ENCODE data around the gene TMEM184B.

Gene TMEM184B

DNA sequence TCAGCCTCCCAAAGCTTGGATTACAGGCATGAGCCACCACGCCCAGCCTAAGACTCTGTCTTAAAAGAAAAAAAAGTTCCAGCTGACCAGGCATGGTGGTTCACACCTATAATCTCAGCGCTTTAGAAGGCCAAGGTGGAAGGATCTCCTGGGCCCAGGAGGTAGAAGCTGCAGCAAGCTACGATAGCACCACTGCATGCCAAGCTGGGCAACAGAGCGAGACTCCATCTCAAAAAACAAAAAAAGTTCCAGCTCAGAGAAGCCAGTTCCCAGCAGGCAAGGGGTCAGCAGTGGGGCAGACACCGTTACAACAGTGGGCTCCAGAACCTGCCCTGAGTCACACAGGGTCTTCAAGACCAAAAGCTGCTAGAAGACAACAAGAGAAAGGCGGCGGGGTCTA lies 3.3 kb downstream of the TMEM184B start:
- no peak overlapping the region for H3K23ac ChIP-seq (ENCODE audit: low read length)
- peaks cover 3% of the 10 kb centered on the region for H3K4me1 ChIP-seq (ENCODE audit: control insufficient read depth, low read depth, low read length)
- H4K5ac ChIP-seq (ENCODE audit: low read length), result no peak overlapping the region
- no peaks in the 10 kb centered on the region for H3K36me3 ChIP-seq (ENCODE audit: control insufficient read depth, insufficient read depth, low read length)
- H3K4me3 ChIP-seq (ENCODE audit: low read length), result no peak overlapping the region
- no peak overlapping the region for H2BK5ac ChIP-seq (ENCODE audit: low read length)
- no CpG with 5 or more reads among the region's 7 CpGs for WGBS (ENCODE audit: extremely low coverage, insufficient coverage, low lambda C conversion rate)
- H4K8ac ChIP-seq (ENCODE audit: low read depth, low read length), result no peak overlapping the region
- H3K9ac ChIP-seq (ENCODE audit: low read length), result no peak overlapping the region
- H3K4ac ChIP-seq (ENCODE audit: low read depth, low read length), result no peak overlapping the region
- no peak overlapping the region for H3K56ac ChIP-seq (ENCODE audit: low read length)
- no peak overlapping the region for H2BK15ac ChIP-seq (replicated peaks; ENCODE audit: low read depth)
- no peak overlapping the region for H3K4me2 ChIP-seq (ENCODE audit: low read length)
- no peak overlapping the region for H2BK120ac ChIP-seq (ENCODE audit: low read depth, low read length)
- DNase-seq, result no peak
- H3K79me2 ChIP-seq (ENCODE audit: control insufficient read depth, insufficient read depth, low read length), result peaks cover 47% of the 10 kb centered on the region
- no peaks in the 10 kb centered on the region for H3K27me3 ChIP-seq (ENCODE audit: insufficient read depth, low read length, poor library complexity)
- H3K18ac ChIP-seq (ENCODE audit: low read length), result no peak overlapping the region
- no peak overlapping the region for H3K27ac ChIP-seq (ENCODE audit: low read depth, low read length)
- H3K79me1 ChIP-seq (ENCODE audit: low read length), result peaks cover 29% of the 10 kb centered on the region
- no peak overlapping the region for H2AK5ac ChIP-seq (ENCODE audit: low read length)

DNA sequence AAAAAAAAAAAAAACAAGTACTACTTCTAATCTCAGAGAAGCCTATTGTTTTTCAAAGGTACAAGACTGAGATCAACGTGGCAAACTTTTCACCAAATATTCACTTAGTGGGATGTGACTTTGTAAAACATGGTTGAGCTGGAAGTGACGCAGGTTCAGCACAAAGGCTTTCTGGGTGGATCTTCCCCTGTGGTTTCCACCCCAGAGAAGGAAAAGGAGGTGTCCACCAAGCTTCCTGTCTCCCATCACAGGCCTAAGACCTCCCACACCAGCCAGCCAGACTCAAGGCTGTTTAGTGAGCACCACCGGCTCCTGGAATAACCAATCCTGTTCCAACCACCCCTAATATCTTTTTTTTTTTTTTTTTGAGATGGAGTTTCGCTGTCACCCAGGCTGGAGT lies 5.7 kb downstream of the TMEM184B start:
- no peak overlapping the region for H3K27ac ChIP-seq (ENCODE audit: low read depth, low read length)
- H4K5ac ChIP-seq (ENCODE audit: low read length), result no peak overlapping the region
- H3K4me3 ChIP-seq (ENCODE audit: low read length), result no peak overlapping the region
- H3K56ac ChIP-seq (ENCODE audit: low read length), result no peak overlapping the region
- H3K4ac ChIP-seq (ENCODE audit: low read depth, low read length), result no peak overlapping the region
- peaks cover 53% of the 10 kb centered on the region for H3K79me2 ChIP-seq (ENCODE audit: control insufficient read depth, insufficient read depth, low read length)
- peaks cover 1% of the 10 kb centered on the region for H3K4me1 ChIP-seq (ENCODE audit: control insufficient read depth, low read depth, low read length)
- H3K36me3 ChIP-seq (ENCODE audit: control insufficient read depth, insufficient read depth, low read length), result no peaks in the 10 kb centered on the region
- H2BK15ac ChIP-seq (replicated peaks; ENCODE audit: low read depth), result no peak overlapping the region
- H3K79me1 ChIP-seq (ENCODE audit: low read length), result peaks cover 32% of the 10 kb centered on the region
- H2BK120ac ChIP-seq (ENCODE audit: low read depth, low read length), result no peak overlapping the region
- H2BK5ac ChIP-seq (ENCODE audit: low read length), result no peak overlapping the region
- H3K18ac ChIP-seq (ENCODE audit: low read length), result no peak overlapping the region
- no peaks in the 10 kb centered on the region for H3K27me3 ChIP-seq (ENCODE audit: insufficient read depth, low read length, poor library complexity)
- H4K8ac ChIP-seq (ENCODE audit: low read depth, low read length), result no peak overlapping the region
- H2AK5ac ChIP-seq (ENCODE audit: low read length), result no peak overlapping the region
- H3K4me2 ChIP-seq (ENCODE audit: low read length), result no peak overlapping the region
- H3K23ac ChIP-seq (ENCODE audit: low read length), result no peak overlapping the region
- no peak overlapping the region for H3K9ac ChIP-seq (ENCODE audit: low read length)
- WGBS (ENCODE audit: extremely low coverage, insufficient coverage, low lambda C conversion rate), result no CpG with 5 or more reads among the region's 4 CpGs
- no peak for DNase-seq

DNA sequence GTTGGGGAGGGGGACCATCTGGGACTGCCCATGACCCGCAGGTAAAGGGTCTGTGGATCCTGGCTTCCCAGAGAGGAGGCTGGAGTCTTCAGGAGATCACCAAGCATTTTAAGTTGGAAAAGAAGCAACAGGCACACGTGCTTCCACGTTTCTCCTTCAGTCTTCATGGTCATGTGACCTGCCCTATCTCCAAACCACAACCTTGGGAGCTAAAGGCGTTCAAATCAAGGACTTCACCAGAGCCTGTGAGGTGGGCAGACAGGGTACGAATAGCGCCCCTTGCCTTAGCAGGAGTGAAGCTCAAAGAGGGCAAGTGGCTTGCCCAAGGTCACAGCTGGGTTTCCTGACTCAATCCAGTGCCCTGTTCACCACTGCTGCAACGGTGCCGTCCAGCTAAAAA lies 6.7 kb downstream of the TMEM184B start:
- no peak overlapping the region for H2BK120ac ChIP-seq (ENCODE audit: low read depth, low read length)
- H3K4me2 ChIP-seq (ENCODE audit: low read length), result no peak overlapping the region
- no peak overlapping the region for H2BK5ac ChIP-seq (ENCODE audit: low read length)
- H3K79me1 ChIP-seq (ENCODE audit: low read length), result peaks cover 30% of the 10 kb centered on the region
- H3K4me3 ChIP-seq (ENCODE audit: low read length), result no peak overlapping the region
- no peak overlapping the region for H2BK15ac ChIP-seq (replicated peaks; ENCODE audit: low read depth)
- peaks cover 1% of the 10 kb centered on the region for H3K4me1 ChIP-seq (ENCODE audit: control insufficient read depth, low read depth, low read length)
- H3K27ac ChIP-seq (ENCODE audit: low read depth, low read length), result no peak overlapping the region
- DNase-seq, result no peak
- H3K56ac ChIP-seq (ENCODE audit: low read length), result no peak overlapping the region
- H3K9ac ChIP-seq (ENCODE audit: low read length), result no peak overlapping the region
- H2AK5ac ChIP-seq (ENCODE audit: low read length), result no peak overlapping the region
- no peak overlapping the region for H3K23ac ChIP-seq (ENCODE audit: low read length)
- H3K27me3 ChIP-seq (ENCODE audit: insufficient read depth, low read length, poor library complexity), result no peaks in the 10 kb centered on the region
- no peak overlapping the region for H3K4ac ChIP-seq (ENCODE audit: low read depth, low read length)
- H3K18ac ChIP-seq (ENCODE audit: low read length), result no peak overlapping the region
- H4K8ac ChIP-seq (ENCODE audit: low read depth, low read length), result no peak overlapping the region
- no peaks in the 10 kb centered on the region for H3K36me3 ChIP-seq (ENCODE audit: control insufficient read depth, insufficient read depth, low read length)
- H4K5ac ChIP-seq (ENCODE audit: low read length), result no peak overlapping the region
- WGBS (ENCODE audit: extremely low coverage, insufficient coverage, low lambda C conversion rate), result no CpG with 5 or more reads among the region's 8 CpGs
- H3K79me2 ChIP-seq (ENCODE audit: control insufficient read depth, insufficient read depth, low read length), result peaks cover 50% of the 10 kb centered on the region

DNA sequence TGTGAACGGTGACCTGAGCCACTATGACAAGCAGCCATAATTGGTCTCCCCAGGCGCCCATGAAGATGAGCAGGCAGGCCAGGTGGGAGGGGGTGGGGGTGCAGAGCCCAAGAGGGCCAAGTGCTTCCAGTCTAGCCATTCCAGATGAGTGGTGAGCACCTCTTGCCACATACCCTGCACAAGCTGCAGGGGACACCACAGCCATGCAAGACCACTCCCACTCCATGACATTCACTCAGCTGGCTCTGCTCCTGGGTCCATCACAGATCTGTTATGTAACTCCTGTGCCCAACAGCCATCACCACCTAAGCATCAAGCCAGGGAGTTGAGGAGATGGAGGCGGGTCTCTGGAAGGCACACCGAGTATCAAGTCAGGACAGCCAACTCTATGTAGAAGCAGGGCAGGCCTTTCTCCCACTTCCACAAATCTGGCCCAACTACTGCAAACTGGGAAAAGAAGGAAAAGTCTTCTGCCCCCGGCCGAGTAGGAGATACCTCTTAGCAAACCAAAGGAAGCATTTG lies 8.4 kb downstream of the TMEM184B start:
- Histone ChIP-seq H3K79me2 (ENCODE audit: control insufficient read depth, insufficient read depth, low read length) (peaks cover 38% of the 10 kb centered on the region), H3K4me2 (ENCODE audit: low read length) (no peak overlapping the region), H3K56ac (ENCODE audit: low read length) (no peak overlapping the region), H3K79me1 (ENCODE audit: low read length) (peaks cover 24% of the 10 kb centered on the region), H3K4me3 (ENCODE audit: low read length) (no peak overlapping the region), H3K4ac (ENCODE audit: low read depth, low read length) (no peak overlapping the region), H2BK5ac (ENCODE audit: low read length) (no peak overlapping the region), H3K36me3 (ENCODE audit: control insufficient read depth, insufficient read depth, low read length) (no peaks in the 10 kb centered on the region), H3K23ac (ENCODE audit: low read length) (no peak overlapping the region), H4K8ac (ENCODE audit: low read depth, low read length) (no peak overlapping the region), H4K5ac (ENCODE audit: low read length) (no peak overlapping the region), H3K18ac (ENCODE audit: low read length) (no peak overlapping the region), H2AK5ac (ENCODE audit: low read length) (no peak overlapping the region), H3K9ac (ENCODE audit: low read length) (no peak overlapping the region), H2BK15ac (replicated peaks; ENCODE audit: low read depth) (no peak overlapping the region), H3K27me3 (ENCODE audit: insufficient read depth, low read length, poor library complexity) (no peaks in the 10 kb centered on the region), H2BK120ac (ENCODE audit: low read depth, low read length) (no peak overlapping the region), H3K27ac (ENCODE audit: low read depth, low read length) (no peak overlapping the region), H3K4me1 (ENCODE audit: control insufficient read depth, low read depth, low read length) (peaks cover 1% of the 10 kb centered on the region)
- no CpG with 5 or more reads among the region's 6 CpGs for WGBS (ENCODE audit: extremely low coverage, insufficient coverage, low lambda C conversion rate)
- no peak for DNase-seq

- H3K27me3 ChIP-seq (ENCODE audit: insufficient read depth, low read length, poor library complexity), result no peaks in the 10 kb centered on the region
- H3K4me1 ChIP-seq (ENCODE audit: control insufficient read depth, low read depth, low read length), result peaks cover 1% of the 10 kb centered on the region
- no peak overlapping the region for H2AK5ac ChIP-seq (ENCODE audit: low read length)
- H3K36me3 ChIP-seq (ENCODE audit: control insufficient read depth, insufficient read depth, low read length), result no peaks in the 10 kb centered on the region
- H2BK5ac ChIP-seq (ENCODE audit: low read length), result no peak overlapping the region
- no peak overlapping the region for H4K5ac ChIP-seq (ENCODE audit: low read length)
- no peak overlapping the region for H3K27ac ChIP-seq (ENCODE audit: low read depth, low read length)
- H3K9ac ChIP-seq (ENCODE audit: low read length), result peak overlapping the region; percentile 26
- H3K4me3 ChIP-seq (ENCODE audit: low read length), result no peak overlapping the region
- H3K23ac ChIP-seq (ENCODE audit: low read length), result no peak overlapping the region
- H3K18ac ChIP-seq (ENCODE audit: low read length), result no peak overlapping the region
- no CpG with 5 or more reads among the region's 20 CpGs for WGBS (ENCODE audit: extremely low coverage, insufficient coverage, low lambda C conversion rate)
- H3K79me2 ChIP-seq (ENCODE audit: control insufficient read depth, insufficient read depth, low read length), result peaks cover 30% of the 10 kb centered on the region
- H2BK120ac ChIP-seq (ENCODE audit: low read depth, low read length), result no peak overlapping the region
- H3K56ac ChIP-seq (ENCODE audit: low read length), result no peak overlapping the region
- H3K79me1 ChIP-seq (ENCODE audit: low read length), result peaks cover 22% of the 10 kb centered on the region
- H4K8ac ChIP-seq (ENCODE audit: low read depth, low read length), result no peak overlapping the region
- no peak overlapping the region for H3K4ac ChIP-seq (ENCODE audit: low read depth, low read length)
- DNase-seq, result peak; percentile 61
- no peak overlapping the region for H2BK15ac ChIP-seq (replicated peaks; ENCODE audit: low read depth)
- H3K4me2 ChIP-seq (ENCODE audit: low read length), result no peak overlapping the region
Measured at GRCh38 chr22:38262051-38262795, 10.6 kb downstream of the TMEM184B start.
